GM18505 (cell line): Measurements from ENCODE around the gene TTC3.
A peak's percentile ranks its signal among the peaks of the same experiment; 100 is the strongest.
"Not testable (repeated sequence)": the region's sequence is repeated elsewhere in the genome, so short reads cannot be mapped to it uniquely, and the experiment has no call there.

ENCODE experiments used
- ATAC-seq: cut with Tn5 transposase; IDR thresholded peaks from one replicate; pipeline ENCODE4 v1.9.1; 2021; ENCODE audit not compliant: unreplicated experiment
- POLR2A ChIP-seq: IDR thresholded peaks from 4 replicates; pipeline ENCODE4 v1.6.1; 2011; ENCODE audit warnings: borderline replicate concordance; ENCODE audit not compliant: insufficient read depth, insufficient read length; ENCODE audit errors: extremely low read depth

Gene TTC3, protein sequence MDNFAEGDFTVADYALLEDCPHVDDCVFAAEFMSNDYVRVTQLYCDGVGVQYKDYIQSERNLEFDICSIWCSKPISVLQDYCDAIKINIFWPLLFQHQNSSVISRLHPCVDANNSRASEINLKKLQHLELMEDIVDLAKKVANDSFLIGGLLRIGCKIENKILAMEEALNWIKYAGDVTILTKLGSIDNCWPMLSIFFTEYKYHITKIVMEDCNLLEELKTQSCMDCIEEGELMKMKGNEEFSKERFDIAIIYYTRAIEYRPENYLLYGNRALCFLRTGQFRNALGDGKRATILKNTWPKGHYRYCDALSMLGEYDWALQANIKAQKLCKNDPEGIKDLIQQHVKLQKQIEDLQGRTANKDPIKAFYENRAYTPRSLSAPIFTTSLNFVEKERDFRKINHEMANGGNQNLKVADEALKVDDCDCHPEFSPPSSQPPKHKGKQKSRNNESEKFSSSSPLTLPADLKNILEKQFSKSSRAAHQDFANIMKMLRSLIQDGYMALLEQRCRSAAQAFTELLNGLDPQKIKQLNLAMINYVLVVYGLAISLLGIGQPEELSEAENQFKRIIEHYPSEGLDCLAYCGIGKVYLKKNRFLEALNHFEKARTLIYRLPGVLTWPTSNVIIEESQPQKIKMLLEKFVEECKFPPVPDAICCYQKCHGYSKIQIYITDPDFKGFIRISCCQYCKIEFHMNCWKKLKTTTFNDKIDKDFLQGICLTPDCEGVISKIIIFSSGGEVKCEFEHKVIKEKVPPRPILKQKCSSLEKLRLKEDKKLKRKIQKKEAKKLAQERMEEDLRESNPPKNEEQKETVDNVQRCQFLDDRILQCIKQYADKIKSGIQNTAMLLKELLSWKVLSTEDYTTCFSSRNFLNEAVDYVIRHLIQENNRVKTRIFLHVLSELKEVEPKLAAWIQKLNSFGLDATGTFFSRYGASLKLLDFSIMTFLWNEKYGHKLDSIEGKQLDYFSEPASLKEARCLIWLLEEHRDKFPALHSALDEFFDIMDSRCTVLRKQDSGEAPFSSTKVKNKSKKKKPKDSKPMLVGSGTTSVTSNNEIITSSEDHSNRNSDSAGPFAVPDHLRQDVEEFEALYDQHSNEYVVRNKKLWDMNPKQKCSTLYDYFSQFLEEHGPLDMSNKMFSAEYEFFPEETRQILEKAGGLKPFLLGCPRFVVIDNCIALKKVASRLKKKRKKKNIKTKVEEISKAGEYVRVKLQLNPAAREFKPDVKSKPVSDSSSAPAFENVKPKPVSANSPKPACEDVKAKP (N-terminal part only)

GRCh38 chr21:37072988-37073416 is at the start of gene TTC3, which contains the start of gene PIGP:
TSS of gene TTC3 (plus strand) at chr21:37073254. CDS start at chr21:37087258, 14,004 bp downstream.
TSS of gene PIGP (minus strand) at chr21:37073071. CDS start at chr21:37072515, 556 bp downstream.
- ATAC-seq, result peak; percentile 68

GRCh38 chr21:37026499-37026898 is 46.6 kb upstream of the TTC3 start:
- ATAC-seq, result no peak
- no peak for TF ChIP-seq POLR2A

More at GRCh38 chr21:37072988-37073416, at the start of gene TTC3, which contains the start of gene PIGP:
- peak; percentile 77 for TF ChIP-seq POLR2A

- no peak for TF ChIP-seq POLR2A
- no peak for ATAC-seq
These were observed 44.5 kb upstream of the TTC3 start for GRCh38 chr21:37028570-37028969.

DNA sequence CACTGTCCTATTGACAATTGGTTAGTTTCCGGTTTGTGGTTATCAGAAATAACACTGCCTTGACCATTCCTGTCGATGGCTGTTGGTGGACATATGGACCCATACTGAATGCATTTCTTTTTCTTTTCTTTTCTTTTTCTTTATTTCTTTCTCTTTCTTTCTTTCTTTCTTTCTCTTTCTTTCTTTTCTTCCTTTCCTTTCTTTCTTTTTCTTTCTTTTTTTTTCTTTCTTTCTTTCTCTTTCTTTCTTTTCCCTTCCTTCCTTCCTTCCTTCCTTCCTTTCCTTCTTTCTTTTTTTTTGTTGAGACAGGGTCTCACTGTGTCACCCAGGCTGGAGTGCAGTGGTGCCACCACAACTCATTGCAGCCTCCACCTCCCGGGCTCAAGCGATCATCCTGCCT is 42.2 kb upstream of the TTC3 start:
- TF ChIP-seq POLR2A, result no peak
- ATAC-seq, result no peak

DNA sequence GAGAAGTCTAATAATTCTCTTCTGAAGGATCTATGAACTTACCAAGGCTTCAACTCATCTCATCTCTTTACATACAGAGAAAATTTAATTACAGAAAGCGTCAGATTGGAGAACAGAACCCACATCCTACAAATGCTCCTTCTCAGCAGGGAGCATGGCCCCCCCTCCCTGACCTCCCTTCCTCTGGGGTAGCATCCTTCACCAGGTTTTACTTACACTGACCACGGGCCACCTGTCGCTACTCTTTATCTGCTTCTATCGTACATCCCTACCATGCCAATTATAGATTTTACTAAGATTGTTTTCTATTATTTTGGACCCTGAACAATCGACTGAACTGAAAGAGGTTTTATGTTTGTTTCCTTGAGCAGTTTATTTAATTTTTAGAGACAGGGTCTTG is 40.8 kb upstream of the TTC3 start:
- TF ChIP-seq POLR2A, result no peak
- no peak for ATAC-seq

DNA sequence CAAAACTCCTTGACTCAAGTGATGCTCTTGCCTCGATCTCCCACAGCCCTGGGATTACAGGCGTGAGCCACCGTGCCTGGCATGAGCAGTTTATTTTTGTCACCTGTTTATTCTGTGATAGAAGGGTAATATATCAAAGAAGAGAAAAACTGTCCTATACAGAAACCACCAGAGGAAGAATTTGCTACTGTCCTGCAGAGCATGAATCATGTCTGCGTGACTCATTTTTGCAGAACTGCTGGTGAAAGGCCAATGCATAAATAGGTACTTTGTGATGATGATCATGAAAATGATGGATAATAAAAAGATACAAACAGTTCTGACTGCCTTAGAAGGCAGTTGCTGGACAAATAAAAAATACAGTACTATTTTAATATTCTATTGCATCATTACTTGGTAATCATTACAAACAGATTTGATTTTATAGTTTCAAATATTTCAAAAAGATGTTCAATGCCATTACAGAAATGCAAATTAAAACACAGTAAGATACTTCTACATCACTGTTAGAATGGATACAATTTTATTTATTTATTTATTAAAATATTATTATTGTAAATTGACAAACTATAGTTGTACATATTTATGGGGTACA is 40.1 kb upstream of the TTC3 start:
- ATAC-seq, result no peak
- no peak for TF ChIP-seq POLR2A

DNA sequence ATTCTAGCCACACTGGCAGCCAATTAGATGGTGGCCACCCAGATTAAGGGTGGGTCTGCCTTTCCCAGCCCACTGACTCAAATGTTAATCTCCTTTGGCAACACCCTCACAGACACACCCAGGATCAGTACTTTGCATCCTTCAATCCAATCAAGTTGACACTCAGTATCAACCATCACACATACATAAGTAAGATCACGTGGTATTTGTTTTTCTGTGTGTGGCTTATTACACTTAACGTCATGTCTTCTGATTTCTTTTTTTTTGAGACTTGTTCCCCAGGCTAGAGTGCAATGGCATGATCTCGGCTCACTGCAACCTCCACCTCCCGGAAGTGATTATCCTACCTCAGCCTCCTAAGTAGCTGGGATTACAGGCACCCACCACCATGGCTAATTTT is 38.7 kb upstream of the TTC3 start:
- ATAC-seq, result not testable (repeated sequence)

GRCh38 chr21:37036177-37036576 is 36.9 kb upstream of the TTC3 start:
- TF ChIP-seq POLR2A, result no peak
- ATAC-seq, result no peak

DNA sequence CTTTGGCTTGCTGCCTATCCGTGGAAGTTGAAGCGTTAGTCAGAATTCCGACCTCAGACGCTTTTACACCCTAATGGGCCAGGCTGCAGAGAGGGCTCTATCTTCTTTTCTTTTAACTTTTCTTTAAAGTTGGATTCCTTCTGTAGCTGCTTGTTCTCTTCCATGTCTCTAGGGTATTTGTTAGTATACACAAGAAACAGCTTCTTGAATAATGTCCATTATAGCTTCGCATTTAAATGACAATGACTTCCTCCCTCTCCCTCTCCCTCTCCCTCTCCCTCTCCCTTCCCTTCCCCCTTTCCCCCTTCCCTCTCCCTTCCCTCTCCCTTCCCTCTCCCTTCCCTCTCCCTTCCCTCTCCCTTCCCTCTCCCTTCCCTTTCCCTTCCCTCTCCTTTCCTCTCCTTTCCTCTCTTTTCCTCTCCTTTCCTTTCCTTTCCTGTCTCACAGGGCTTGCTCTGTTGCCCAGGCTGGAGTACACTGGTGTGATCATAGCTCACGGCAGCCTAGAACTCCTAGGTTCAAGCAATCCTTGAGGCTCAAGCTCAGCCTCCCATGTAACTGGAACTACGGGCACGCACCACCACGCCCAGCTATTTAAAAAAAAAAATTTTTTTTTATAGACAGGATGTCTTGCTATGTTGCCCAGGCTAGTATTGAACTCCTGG is 33.5 kb upstream of the TTC3 start:
- no peak for ATAC-seq

DNA sequence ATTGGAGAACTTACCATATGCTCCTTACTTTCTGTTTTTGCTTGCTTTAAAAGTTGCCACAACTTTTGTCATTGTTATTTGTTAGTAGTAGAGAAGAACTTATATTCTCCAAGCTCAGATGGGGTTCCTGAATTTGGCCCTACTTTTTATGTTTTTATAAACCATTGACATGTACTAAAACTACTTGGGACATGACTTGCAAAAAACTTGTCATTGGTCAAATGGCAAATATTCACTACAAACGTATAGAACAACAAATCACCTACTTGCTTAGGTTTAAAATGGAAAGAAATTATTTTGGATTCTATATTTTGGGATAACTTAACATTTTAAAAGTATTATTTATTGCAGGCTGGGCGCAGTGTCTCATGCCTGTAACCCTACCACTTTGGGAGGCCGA is 32.8 kb upstream of the TTC3 start:
- no peak for TF ChIP-seq POLR2A
- no peak for ATAC-seq

More for the DNA sequence above, 33.5 kb upstream of the TTC3 start:
- TF ChIP-seq POLR2A, result no peak

- TF ChIP-seq POLR2A, result no peak
- ATAC-seq, result no peak
These were observed 31.3 kb upstream of the TTC3 start for GRCh38 chr21:37041706-37042271.

DNA sequence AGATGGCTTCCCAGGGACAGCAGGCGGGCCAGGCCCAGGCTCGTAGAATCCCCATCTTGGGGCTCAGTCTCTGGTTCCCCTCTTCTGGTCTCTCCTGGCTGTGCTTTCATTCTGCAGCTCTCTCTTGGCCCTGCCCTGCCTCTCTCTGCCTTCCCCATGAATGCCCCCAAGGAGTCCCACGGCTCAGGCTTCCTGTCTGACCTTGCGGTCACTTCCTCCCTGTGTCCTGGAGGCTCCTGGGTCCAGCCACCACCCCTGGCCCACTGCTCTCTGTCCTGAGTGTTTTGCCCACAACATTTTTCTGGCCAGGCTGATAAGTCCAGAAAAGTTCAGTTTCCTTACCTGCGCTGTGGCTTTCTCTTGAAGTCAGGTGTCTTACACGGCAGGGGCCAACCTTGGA is 29.2 kb upstream of the TTC3 start:
- ATAC-seq, result no peak
- TF ChIP-seq POLR2A, result no peak
